HG03575 (cell line): ENCODE results near the gene MTG1.
"Not testable (repeated sequence)": the region's sequence is repeated elsewhere in the genome, so short reads cannot be mapped to it uniquely, and the experiment has no call there.

ENCODE experiments used
- ATAC-seq: cut with Tn5 transposase; IDR thresholded peaks from one replicate; pipeline ENCODE4 v1.9.1; 2021; ENCODE audit not compliant: unreplicated experiment, insufficient number of reproducible peaks, low FRiP score; ENCODE audit errors: extremely low read depth

The MTG1 gene

DNA sequence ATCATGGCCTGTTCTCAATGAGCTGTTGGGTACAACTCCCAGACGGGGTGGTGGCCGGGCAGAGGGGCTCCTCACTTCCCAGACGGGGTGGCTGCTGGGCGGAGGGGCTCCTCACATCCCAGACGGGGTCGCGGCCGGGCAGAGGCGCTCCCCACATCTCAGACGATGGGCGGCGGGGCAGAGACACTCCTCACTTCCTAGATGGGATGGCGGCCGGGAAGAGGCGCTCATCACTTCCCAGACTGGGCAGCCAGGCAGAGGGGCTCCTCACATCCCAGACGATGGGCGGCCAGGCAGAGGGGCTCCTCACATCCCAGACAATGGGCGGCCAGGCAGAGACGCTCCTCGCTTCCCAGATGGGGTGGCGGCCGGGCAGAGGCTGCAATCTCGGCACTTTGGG, 20.4 kb downstream of the MTG1 start:
- ATAC-seq: not testable (repeated sequence)

DNA sequence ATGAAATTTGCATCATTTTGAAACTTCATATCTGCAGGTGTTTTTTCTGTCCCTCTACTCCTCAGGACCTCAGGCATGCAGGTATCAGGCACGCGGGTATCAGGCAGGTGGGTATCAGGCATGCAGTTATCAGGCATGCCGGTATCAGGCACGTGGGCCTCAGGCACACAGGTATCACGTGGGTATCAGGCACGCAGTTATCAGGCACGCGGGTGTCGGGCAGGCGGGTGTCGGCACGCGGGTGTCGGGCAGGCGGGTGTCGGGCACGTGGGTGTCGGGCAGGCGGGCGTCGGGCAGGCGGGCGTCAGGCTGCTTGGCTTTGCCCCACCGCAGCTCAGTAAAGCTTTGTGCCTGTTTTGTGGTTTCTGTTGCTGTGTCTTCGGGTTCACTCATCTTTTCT, 21.8 kb downstream of the MTG1 start:
- ATAC-seq: no peak

DNA sequence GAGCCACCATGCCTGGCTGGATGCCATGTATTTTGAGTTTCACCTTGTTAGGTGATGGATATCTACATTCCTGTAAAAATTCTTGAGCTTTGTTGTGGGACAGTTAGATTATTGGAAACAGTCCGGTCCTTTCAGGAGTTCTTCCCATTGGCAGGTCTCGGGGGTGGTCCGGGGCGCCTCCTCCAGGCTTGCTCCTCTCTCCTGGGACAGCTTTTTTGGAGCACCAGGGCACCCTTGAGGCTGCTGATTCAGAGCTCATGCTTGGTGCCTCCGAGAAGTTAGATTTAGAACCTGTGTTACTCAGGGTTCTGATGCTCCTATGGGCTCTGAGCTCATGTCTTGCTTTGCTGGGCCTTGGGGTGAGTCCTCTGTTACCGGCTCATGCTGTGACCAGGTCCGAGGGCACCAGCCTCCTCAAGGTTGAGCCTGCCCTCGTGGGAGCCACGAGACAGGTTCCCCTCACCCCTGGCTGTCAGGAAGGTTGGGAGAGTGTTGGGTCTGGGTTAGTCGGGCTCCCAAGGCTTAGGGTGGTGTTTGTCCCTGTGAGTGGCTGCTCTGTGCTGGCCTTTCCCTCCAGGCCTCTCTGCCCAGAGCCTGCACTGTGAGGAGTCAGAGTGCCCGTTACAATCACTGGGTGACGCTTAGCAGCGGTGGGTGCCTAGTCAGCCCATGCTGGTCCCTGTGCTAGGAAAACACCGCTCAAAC, 24.5 kb downstream of the MTG1 start:
- ATAC-seq: no peak

DNA sequence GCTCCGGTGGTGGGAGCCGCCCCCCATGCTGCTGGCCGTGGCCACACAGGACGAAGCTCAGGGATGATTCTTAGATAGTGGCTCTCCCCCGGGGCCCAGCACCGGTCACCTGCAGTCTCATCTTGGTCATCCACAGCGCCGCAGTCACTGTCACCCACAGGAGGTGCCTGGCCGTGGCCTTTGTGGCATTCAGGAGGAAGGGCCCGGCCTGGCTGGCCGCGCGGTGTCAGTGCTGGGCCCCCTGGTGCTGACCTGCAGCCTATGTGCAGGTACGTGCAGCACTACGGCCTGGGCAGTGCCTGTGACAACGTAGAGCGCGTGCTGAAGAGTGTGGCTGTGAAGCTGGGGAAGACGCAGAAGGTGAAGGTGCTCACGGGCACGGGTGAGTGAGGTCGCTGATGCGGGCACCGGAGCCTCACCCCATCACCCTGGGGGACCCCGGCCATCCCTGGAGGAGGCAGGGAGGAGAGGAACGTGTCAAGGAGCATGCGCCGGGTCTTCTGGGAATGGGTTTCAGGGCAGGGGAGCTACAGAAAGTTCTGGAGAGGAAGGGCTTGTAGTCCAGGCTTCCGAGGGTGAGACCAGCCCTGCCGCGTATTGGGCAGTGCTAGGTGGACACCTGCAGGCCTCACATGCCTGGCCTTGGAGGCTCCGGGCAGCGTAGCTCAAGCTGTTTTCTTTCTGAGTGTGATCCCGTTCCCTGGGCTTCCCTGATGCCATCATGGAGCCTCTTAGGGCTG, 25.4 kb downstream of the MTG1 start:
- ATAC-seq: no peak

DNA sequence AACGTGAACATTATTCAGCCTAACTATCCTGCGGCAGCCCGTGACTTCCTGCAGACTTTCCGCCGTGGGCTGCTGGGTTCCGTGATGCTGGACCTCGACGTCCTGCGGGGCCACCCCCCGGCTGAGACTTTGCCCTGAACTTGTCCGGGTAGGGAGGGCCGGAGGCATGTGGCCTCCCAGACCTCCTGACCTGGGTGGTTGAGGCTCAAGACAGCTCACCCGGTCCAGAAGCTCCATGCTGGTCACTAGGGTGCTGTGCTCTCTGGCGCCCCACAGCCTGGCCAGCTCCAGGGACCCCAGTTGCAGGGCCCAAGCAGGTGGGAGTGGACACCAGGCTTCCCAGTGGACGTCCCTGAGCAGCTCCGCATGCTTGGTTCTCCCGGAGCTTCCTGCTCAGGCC, 26.1 kb downstream of the MTG1 start:
- no peak for ATAC-seq

DNA sequence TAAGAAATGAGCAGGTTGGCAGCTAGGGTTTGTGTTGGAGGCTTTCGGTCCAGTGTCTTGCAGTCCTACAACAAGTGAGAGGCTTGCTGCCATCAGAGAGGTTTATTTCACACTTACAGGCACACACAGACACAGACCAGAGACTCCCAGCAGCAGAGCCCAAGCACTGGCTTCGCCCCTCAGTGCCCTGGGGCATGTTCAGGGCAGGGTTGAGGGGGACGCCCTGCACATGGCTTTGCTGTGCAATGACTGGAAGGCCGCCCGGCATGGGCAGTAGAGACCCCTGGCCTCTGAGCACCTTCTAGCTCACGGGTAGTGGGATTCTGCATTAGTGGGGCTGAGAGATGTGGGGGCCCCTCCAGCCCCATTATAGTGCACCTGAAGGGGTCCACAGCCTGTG, 26.6 kb downstream of the MTG1 start:
- no peak for ATAC-seq

DNA sequence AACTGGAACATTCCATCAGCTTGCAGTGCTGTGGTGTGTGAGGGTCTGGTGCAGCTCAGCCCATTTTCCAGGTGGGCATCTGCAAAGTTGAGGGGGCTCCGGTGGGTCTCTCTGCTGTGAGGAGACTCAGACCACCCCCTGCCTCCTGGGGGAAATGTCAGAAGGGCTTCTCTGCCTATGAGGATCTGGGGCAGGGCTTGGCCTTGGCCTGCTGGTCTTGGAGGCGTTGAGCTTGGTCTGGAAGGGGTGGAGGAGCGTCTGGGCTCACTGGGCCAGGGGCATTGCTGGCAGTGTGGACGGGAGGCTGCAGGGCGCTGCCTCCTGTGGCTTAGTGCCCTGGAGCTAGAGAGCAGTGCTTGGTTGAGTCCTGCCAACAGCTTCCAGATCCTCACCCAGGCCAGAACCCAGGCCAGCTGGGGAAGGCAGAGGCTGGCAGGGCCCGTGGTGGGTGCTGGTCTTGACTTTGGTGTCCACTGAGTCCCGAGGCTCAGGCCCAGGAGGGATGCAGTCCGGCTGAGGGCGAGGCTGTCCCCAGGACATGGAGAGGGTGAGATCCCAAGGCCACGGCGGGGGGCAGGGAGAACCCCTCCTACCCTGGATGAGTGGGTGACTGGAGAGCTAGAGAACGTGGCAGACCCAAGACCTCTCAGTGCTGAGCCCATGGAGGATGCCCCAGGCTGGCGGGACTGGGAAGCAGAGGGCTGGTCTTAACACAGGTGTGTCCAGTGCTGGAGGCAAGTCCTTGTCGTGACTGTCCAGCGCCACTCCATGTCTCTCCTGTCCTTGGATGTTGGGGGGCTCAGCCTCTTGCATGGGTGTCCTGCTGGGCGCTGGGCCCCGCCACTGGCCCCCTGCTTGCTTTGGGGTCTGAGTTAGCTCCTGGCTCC, 27.6 kb downstream of the MTG1 start:
- no peak for ATAC-seq

DNA sequence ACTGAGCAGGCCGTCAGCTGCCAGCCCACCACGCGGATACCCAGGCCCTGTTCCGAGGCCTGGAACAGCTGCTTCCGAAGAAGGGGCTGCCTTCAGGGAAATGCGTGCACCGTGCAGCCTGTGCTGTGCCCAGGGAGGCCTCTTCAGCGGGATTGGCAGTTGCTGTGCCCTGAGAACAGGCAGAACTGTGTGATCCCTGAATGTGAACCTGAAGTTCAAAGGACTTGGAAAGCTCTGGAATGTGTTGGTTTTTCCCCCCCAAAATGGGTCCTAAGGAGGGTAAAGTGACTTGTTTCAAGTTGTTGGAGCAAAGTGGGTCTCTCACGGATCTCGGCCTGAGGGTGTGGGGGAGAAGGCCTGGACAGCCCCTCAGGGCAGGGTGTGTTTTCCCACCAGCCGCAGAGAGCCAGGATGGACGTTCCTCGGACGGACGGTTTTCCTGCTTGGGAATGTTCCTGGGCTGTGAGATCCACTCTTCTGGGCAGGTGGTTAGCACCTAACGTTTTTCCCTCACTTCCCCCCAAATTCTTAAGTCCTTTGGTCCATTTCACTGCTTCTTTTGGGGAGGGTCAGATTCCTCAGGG, 28.4 kb downstream of the MTG1 start:
- ATAC-seq: no peak

DNA sequence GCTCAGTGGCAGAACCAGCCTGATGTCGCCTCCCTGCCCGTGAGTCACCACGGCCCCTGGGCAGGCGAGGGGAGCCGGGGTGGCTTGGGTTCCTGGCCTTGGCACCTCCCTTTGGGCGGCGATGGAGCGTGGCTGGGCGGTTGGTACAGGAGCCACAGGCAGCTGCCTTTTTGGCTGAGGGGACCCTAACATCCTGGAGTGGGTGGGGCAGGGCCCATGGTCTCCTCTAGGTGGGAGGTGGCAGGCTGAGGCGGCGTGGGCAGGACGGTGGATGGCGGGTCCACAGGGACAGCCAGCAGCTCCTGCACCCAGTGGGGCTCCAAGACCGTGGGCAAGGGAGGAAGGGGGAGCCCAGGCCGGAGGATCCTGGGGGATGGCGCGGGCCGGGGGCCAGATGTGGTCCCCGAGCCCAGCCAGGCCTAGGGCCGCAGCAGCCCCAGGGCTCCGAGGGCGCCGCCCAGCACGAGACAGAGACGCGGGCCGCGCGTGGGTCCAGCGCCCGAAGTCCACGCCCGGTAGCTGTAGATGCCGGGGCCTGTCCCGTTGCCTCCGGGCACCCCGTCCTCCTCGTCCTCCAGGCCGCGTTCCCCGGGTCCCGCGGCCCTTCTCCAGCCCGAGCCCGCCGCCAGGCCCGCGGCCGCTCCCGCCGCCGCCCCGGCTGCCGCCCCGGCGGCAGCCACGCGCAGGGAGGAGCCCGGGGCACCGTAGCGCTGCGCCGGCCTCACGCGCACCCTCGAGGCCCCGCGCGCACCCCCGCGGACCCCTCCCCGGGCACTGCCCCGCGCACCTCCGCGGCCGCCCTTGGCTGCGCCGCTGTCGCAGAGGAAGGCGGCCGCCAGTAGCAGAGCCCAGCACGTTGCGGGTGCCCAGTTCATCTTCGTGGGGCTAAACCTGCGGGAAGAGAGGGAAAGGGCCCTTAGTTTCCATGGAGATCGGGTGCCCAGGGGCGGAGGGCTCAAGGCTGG, 29.1 kb downstream of the MTG1 start:
- no peak for ATAC-seq

DNA sequence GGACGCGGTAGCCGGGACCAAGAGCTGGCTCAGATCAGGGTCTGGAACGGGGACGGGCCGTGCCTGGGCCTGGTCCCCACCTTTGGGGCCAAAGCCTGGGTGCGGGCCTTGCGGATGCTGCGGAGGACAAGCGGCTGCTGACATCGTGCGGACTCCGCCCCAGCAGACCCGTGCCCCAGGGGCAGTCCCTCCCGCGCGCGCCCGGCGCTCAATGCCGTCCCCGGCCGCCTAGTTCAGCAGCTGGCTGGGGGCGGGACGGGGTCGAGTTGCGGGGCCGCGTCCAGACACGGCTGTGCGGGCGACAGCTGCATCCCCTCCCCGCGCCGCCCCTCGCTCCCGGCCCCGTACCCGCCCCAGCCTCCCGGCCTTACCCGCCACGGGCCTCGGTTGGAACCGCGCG, 30.1 kb downstream of the MTG1 start:
- not testable (repeated sequence) for ATAC-seq

DNA sequence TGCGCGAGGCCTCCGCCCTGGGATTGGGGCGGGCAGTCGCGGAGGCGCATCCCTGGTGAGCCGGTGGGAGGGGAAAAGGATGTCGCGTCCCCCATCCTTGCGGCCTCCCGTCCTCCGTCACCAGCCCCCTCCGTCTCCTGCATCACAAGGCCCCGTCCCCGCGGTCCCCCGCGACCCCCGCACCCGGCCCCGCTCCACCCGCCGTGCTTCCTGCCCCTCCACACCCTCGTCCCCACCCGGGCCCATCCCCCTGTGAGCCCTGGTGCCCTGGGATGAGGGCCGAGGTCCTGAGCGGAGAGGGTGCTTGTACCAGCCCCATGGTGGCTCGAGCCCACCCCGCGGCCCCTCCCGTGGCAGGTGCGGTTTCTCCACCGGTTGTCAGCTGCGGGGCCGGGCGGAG, 30.6 kb downstream of the MTG1 start, which contains the start of gene SPRN:
Gene SPRN, minus strand, starts transcription at position 25 of the 400 bp plus-strand sequence. CDS start 944 bp downstream, outside the sequence.
- ATAC-seq: not testable (repeated sequence)

DNA sequence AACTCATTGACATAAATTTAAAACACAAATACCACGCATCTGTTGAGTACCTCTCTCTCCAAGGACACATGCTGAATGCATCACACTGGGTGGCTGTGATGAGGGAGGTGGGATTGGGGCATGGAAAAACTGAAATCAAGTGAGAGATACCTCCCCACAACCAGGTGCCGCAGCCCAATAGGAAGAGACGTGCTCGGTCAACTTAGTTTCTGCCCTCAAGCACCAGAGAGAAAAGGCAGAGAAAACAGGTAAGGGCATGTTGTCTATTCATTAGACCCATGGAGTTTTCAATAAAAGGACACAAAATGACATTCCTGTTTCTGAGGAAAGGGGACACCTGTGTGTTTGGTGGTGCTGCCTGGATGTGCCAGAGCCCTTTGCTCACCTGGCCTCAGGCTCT, 35.6 kb downstream of the MTG1 start:
- not testable (repeated sequence) for ATAC-seq

DNA sequence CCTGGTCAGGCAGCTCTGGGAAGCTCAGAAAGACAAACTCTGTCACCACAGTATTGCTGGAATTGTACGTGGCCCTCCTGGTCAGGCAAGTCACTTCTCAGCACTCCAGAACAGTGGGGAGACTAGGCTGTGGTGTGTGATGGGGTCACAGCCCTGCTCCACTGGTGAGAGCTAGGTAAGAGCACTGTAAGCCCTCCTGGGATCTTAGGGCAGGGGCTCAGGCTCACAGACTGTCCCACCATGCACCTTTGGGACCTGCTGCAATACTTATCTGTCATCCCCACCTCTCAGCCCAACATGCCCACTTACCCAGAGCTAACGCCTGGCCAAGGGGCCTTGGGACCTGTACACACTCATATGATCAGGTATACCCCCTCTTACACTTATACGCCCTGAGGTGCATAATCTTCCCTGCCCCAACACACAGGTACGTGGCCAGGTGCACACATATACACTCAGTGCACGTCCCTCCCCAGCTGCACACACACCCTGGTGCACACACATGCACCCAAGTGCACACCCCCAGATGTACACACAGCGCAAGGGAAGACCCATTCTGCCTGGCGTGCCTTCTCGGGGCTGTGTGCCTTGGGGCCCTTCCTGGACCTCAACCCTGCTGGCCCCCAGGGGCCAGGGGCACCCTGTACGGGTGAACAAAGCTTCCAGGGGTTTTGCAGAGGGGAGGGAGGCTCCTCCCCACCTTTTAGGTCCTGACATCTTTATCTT, 38.1 kb downstream of the MTG1 start:
- ATAC-seq: not testable (repeated sequence)

DNA sequence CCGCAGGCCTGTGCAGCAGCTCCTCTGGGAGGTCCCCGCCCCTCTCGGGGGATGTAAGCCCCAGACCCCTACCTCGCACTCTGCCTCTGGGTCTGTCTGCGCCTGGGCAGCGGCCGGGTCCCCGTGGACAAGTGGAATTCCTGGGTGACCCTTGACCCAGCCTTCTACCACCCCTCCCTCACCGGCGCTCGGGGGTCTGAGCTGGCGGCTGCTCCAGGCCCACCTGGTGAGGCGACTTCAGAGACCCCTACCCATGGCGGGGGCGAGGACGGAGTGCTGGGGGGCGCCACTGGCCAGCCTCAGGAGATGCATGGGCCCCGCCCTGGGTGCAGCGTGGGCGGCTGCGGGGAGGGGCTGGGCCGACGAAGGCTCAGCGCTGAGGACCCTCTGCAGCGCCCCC, 38.8 kb downstream of the MTG1 start:
- not testable (repeated sequence) for ATAC-seq

DNA sequence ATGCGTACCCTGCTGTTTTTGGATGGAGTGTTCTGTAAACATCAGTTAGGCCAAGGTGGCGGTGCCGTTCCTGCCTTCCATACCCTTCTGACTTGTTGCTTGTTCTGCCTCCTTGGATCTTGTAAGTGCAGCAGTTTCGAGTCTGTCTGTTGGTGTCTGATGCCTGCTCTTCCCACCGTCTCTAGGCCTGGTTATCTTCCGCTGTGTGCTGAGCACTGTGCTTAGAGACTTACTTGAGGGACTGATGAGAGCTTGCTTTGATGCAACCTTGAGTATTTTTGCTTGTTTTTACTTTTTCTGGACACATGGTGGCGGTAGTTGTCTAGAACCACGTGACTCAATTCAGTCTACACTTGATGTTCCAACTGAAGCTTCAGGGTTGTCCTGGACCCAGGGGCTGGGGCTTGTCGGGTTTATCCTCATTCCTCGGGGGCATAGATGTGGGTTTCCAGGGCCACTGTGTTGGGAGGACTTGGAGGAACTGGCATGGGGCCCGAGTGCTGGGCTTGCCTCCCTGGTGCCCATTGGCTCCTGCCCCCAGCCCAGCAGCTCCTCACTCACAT, 44.8 kb downstream of the MTG1 start:
- ATAC-seq: no peak

DNA sequence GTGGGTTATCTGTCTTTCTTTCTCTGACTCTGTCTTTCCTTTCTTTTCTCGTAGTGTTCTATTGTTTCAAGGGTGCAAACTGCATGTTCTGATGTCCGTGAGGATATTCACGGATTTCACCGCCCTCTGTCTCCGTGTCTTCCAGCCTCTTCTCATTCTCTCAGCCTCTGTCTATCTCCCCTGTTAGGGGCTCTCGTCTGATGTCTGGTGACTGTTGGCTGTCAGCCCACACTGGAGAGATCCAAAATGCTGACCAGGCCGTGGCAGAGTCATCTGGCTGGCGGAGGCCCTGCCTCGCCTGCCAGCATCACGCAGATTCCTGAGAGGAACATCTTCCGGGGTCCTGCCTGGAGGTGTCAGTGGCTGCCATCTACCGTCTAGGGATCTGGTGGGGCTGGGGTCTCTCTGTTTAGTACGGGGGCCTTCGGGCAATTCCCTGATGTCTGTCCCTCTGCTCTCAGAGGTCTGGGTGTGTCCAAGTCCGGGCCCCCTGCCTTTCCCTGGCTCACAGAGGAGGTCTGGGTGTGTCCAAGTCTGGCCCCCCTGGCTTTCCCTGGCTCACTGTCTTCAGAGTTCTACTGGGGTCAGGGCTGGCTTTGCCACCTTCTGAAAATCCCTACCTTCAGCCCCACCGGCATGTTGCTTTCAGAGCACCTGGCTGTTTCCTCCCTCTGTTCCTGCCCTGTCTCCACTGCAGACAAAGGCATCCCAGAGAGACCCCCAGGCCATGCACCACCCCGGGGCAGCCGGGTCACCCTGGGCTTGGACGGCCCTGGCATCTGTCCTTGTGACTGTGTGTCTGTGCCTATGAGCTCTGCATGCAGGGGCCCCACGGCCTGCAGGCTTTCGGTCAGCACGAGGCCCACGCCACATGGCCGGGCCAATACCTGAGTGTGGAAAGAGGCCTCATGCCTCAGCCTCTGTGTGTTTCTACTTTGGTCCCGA, 45.8 kb downstream of the MTG1 start:
- ATAC-seq: no peak
